22Rv1 (cell line): ENCODE measurements around the gene CD58.

Source experiments
- ZFX ChIP-seq: fragments of 450-650 bp; IDR thresholded peaks from 2 replicates; pipeline ENCODE4 v1.6.1; 2017; ENCODE audit warnings: antibody characterized with exemption, borderline replicate concordance
- TF ChIP-seq, protein P1 (sequence below): fragments of 450-650 bp; IDR thresholded peaks from 2 replicates; pipeline ENCODE4 v1.5.1; 2017; ENCODE audit warnings: mild to moderate bottlenecking

DNA sequence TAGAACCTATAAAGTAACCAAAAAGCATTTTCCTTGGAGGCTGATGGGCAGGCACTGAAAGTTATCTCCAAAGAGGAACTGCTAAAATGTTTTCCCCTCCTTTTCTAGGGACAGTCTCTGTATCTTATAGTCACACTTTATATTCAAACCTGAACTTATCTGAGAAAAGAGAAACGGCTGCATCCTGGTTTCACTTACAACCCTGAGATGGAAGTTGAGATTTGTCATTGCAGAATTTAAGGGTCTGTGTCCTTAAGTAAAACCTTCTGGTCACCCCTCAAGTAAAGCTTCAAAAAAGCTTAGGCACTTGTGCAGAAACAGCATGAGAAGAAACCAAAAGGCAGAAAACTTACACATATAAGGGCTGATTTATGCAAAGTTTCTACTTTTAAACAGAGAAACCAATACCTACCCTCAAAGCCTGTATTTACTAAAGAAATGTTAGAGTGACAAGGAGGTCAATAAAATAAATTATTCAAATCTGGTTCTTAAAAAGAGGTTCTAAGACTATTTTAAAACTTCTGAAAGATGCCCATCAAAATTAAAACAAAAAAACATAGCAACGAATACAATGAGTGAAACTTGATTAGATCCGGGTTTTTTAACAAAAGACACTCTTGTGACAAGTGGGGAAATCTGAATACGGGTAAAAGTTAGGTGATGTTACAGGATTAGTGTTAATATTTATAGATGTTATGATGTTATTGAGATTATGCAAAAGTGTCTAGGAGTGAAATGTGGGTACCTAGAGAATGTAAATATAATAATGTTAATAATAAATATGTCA lies 9.9 kb downstream of the CD58 start:
- TF ChIP-seq, protein P1, sequence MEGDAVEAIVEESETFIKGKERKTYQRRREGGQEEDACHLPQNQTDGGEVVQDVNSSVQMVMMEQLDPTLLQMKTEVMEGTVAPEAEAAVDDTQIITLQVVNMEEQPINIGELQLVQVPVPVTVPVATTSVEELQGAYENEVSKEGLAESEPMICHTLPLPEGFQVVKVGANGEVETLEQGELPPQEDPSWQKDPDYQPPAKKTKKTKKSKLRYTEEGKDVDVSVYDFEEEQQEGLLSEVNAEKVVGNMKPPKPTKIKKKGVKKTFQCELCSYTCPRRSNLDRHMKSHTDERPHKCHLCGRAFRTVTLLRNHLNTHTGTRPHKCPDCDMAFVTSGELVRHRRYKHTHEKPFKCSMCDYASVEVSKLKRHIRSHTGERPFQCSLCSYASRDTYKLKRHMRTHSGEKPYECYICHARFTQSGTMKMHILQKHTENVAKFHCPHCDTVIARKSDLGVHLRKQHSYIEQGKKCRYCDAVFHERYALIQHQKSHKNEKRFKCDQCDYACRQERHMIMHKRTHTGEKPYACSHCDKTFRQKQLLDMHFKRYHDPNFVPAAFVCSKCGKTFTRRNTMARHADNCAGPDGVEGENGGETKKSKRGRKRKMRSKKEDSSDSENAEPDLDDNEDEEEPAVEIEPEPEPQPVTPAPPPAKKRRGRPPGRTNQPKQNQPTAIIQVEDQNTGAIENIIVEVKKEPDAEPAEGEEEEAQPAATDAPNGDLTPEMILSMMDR, result no peak
- no peak for TF ChIP-seq ZFX
